C4-2B (cell line): ENCODE measurements around the gene CDH11.

Source experiments
- ZFX ChIP-seq: fragments of 450-650 bp; IDR thresholded peaks from 2 replicates; pipeline ENCODE4 v1.6.1; 2017
- TF ChIP-seq, protein P1 (sequence below): fragments of 450-650 bp; conservative IDR thresholded peaks from 2 replicates; pipeline ENCODE4 v1.5.1; 2017; ENCODE audit warnings: mild to moderate bottlenecking

DNA sequence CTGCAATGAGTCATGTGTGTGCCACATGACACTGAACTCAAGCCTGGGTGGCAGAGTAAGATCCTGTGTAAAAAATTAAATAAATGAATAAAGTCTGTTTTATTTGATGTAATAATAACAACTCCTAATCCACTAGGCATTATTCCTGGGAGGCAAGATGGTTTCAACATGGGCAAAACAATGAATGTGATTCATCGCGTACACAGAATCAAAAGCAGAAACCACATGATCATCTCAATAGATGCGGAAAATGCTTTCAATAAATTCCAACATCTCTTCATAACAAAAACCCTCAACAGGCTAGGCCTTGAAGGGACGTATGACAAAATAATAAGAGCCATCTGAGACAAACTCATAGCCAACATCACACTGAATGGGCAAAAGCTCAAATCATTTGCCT is 195.4 kb downstream of the CDH11 start:
- TF ChIP-seq, protein P1, sequence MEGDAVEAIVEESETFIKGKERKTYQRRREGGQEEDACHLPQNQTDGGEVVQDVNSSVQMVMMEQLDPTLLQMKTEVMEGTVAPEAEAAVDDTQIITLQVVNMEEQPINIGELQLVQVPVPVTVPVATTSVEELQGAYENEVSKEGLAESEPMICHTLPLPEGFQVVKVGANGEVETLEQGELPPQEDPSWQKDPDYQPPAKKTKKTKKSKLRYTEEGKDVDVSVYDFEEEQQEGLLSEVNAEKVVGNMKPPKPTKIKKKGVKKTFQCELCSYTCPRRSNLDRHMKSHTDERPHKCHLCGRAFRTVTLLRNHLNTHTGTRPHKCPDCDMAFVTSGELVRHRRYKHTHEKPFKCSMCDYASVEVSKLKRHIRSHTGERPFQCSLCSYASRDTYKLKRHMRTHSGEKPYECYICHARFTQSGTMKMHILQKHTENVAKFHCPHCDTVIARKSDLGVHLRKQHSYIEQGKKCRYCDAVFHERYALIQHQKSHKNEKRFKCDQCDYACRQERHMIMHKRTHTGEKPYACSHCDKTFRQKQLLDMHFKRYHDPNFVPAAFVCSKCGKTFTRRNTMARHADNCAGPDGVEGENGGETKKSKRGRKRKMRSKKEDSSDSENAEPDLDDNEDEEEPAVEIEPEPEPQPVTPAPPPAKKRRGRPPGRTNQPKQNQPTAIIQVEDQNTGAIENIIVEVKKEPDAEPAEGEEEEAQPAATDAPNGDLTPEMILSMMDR: no peak
- no peak for TF ChIP-seq ZFX
